Kidney (tissue), 14 donors: ENCODE data around the gene NPAS3. TPM values are rescaled to one million over a fixed set of nuclear protein-coding genes. Genes with fewer than 3 reads are reported as not detected.

ENCODE experiments used
- DNase-seq, 5 donors: peaks; one replicate each; pipeline ENCODE4 v3.0.0-alpha.2; 2013 to 2020
- FAIRE-seq: peaks from 2 replicates; lab custom pipeline; 2012; peaks lifted over from hg19 to GRCh38; lab: Jason Lieb, UNC
- H3K27ac ChIP-seq, 2 donors: one replicate each; pipeline ENCODE4 v1.7.0; 2013; ENCODE audit warnings: low read depth in 2 of 2, low read length in 2 of 2, inconsistent platforms in 1 of 2
- H3K27me3 ChIP-seq: one replicate; pipeline ENCODE4 v1.7.1; 2013; ENCODE audit warnings: low read length, inconsistent platforms; ENCODE audit not compliant: control insufficient read depth, insufficient read depth
- H3K36me3 ChIP-seq, 3 donors: one replicate each; pipeline versions ENCODE4 v1.7.0 to v1.7.1; 2013; ENCODE audit warnings: low read length in 3 of 3, control low read depth in 1 of 3, inconsistent platforms in 1 of 3; ENCODE audit not compliant: insufficient read depth in 3 of 3, control insufficient read depth in 2 of 3
- H3K4me1 ChIP-seq, 3 donors: one replicate each; pipeline versions ENCODE4 v1.7.0 to v1.7.1; 2013; ENCODE audit warnings: low read length in 3 of 3, inconsistent platforms in 1 of 3, low read depth in 1 of 3; ENCODE audit not compliant: control insufficient read depth in 2 of 3, insufficient read depth in 2 of 3
- H3K4me3 ChIP-seq, 3 donors: one replicate each; pipeline versions ENCODE4 v1.7.0 to v1.8.1; 2013; ENCODE audit warnings: low read length in 3 of 3, control low read depth in 1 of 3, inconsistent platforms in 1 of 3
- H3K9ac ChIP-seq, 3 donors: one replicate each; pipeline versions ENCODE4 v1.7.0 to v1.7.1; 2013; ENCODE audit warnings: low read length in 3 of 3, control low read depth in 1 of 3, inconsistent platforms in 1 of 3
- H3K9me3 ChIP-seq, 3 donors: one replicate each; pipeline versions ENCODE4 v1.7.0 to v1.7.1; 2013; ENCODE audit warnings: low read length in 3 of 3, control low read depth in 1 of 3, inconsistent platforms in 1 of 3; ENCODE audit not compliant: control insufficient read depth in 2 of 3, insufficient read depth in 1 of 3
- CTCF ChIP-seq: IDR thresholded peaks from 3 replicates; pipeline ENCODE4 v1.5.1; 2012; ENCODE audit warnings: mild to moderate bottlenecking, moderate library complexity, borderline replicate concordance; ENCODE audit not compliant: insufficient read depth; ENCODE audit errors: extremely low read depth
- intact Hi-C: fragments of 100-400 bp; cut with DNase I; formaldehyde crosslinking; loops from one replicate; pipeline ENCODE4 v1.11.1; 2022
- polyA plus RNA-seq: library from polyadenylated mRNA; stranded (reverse); fragments of 350-450 nt; fragmentation: Illumina TruSeq; extraction: RNeasy Lipid Tissue Mini Kit (QIAGEN cat#74804); gene quantifications from one replicate; pipeline ENCODE4 v1.2.3, GENCODE V29; 2014; ENCODE audit warnings: low read depth, low replicate concordance; ENCODE audit not compliant: insufficient read depth
- total RNA-seq: library from RNA; stranded (reverse); fragmentation: NEBNext Ultra II Directional; extraction: Animal tissue kit (Norgen Biotek cat#: 25700); gene quantifications from one replicate; pipeline ENCODE4 v1.2.1, GENCODE V29; 2021
- donor health status: control.
- donor health status: control.
- donor health status: control.
- donor health status: control.
- donor health status: control.
- donor health status: DM: yes; HTN: yes; CAD: no.
- donor health status: Normal renal cell carcinoma (clear cell type).

Gene NPAS3
- total and polyA plus RNA-seq, 2 donors from 2014 or later = 0.82 to 5.0 TPM

GRCh38 chr14:33457021-33457420 lies 518.3 kb downstream of the NPAS3 start:
- intact Hi-C loops = no loop called here
- Histone ChIP-seq H3K4me3 (no peak overlapping the region), H3K27me3 (no peaks in the 10 kb centered on the region), H3K9me3 (no peaks in the 10 kb centered on the region), H3K27ac (no peak overlapping the region), H3K4me1 (no peaks in the 10 kb centered on the region), H3K9ac (no peak overlapping the region), H3K36me3 (no peaks in the 10 kb centered on the region)
- no peak for TF ChIP-seq CTCF
- DNase-seq (no peak), FAIRE-seq (no peak)

- no peaks in the 10 kb centered on the region for H3K4me1 ChIP-seq
- no peak overlapping the region for H3K9ac ChIP-seq
- H3K9me3 ChIP-seq = no peaks in the 10 kb centered on the region
- H3K4me3 ChIP-seq = no peak overlapping the region
- DNase-seq (no peak), FAIRE-seq (no peak)
- intact Hi-C loops = no loop called here
- no peaks in the 10 kb centered on the region for H3K36me3 ChIP-seq
- H3K27ac ChIP-seq = no peak overlapping the region
- TF ChIP-seq CTCF = no peak
- H3K27me3 ChIP-seq = no peaks in the 10 kb centered on the region
Measured at GRCh38 chr14:33457617-33458016, 518.9 kb downstream of the NPAS3 start.

- intact Hi-C loops = no loop called here
- TF ChIP-seq CTCF = no peak
- Histone ChIP-seq H3K27ac (no peak overlapping the region), H3K27me3 (no peaks in the 10 kb centered on the region), H3K9me3 (no peaks in the 10 kb centered on the region), H3K36me3 (no peaks in the 10 kb centered on the region), H3K4me1 (no peaks in the 10 kb centered on the region), H3K9ac (no peak overlapping the region), H3K4me3 (no peak overlapping the region)
- FAIRE-seq (no peak), DNase-seq (no peak)
Measured at GRCh38 chr14:33460164-33460563, 521.5 kb downstream of the NPAS3 start.

- no peak for FAIRE-seq
- intact Hi-C loops = no loop called here
- H3K9me3 ChIP-seq = no peaks in the 10 kb centered on the region
- H3K4me3 ChIP-seq = no peak overlapping the region
- H3K9ac ChIP-seq = no peak overlapping the region
- no peaks in the 10 kb centered on the region for H3K36me3 ChIP-seq
- no peak for TF ChIP-seq CTCF
- DNase-seq = no peak
- no peaks in the 10 kb centered on the region for H3K27me3 ChIP-seq
- H3K4me1 ChIP-seq = no peaks in the 10 kb centered on the region
- H3K27ac ChIP-seq = no peak overlapping the region
Measured at GRCh38 chr14:33461036-33461435, 522.4 kb downstream of the NPAS3 start.
